Ovary (tissue), 9 donors: Measurements from ENCODE around the gene MYADML2. TPM values are rescaled to one million over a fixed set of nuclear protein-coding genes. Genes with fewer than 3 reads are reported as not detected.

Experiments used
- DNase-seq, 5 donors: peaks; one replicate each; pipeline ENCODE4 v3.0.0-alpha.2; 2019 to 2020
- H3K27ac ChIP-seq, 2 donors: fragments of 200-600 bp; one replicate each; pipeline versions ENCODE4 v1.5.1 to v1.8.0; 2019 to 2022
- H3K27me3 ChIP-seq: fragments of 200-600 bp; one replicate; pipeline ENCODE4 v1.8.0; 2022
- H3K36me3 ChIP-seq: fragments of 200-600 bp; sonication (generic); one replicate; pipeline ENCODE4 v1.5.1; 2019
- H3K4me1 ChIP-seq: one replicate; pipeline ENCODE4 v1.8.1; 2013; ENCODE audit warnings: mild to moderate bottlenecking, moderate library complexity; ENCODE audit not compliant: insufficient read depth
- H3K4me3 ChIP-seq: fragments of 200-600 bp; sonication (generic); one replicate; pipeline ENCODE4 v1.5.1; 2017
- H3K9me3 ChIP-seq, 2 donors: fragments of 200-600 bp in 1 of 2; sonication (generic) in 1 of 2; one replicate each; pipeline versions ENCODE4 v1.5.1 to v1.8.1; 2013 to 2019; ENCODE audit warnings: mild to moderate bottlenecking in 1 of 2, moderate library complexity in 1 of 2
- EP300 ChIP-seq: sonication (generic); formaldehyde crosslinking; IDR thresholded peaks from one replicate; pipeline ENCODE4 v1.6.1; 2017; ENCODE audit warnings: antibody characterized with exemption
- POLR2A ChIP-seq: fragments of 450-650 bp; IDR thresholded peaks from one replicate; pipeline ENCODE4 v1.6.1; 2017; ENCODE audit warnings: antibody characterized with exemption, mild to moderate bottlenecking, moderate library complexity
- WGBS, 3 donors: extraction: QIAGEN DNeasy Blood & Tissue Kit in 1 of 3; methylation state at CpG; one replicate each; pipeline versions ENCODE4 v1.1.5 to v1.1.7; 2013 to 2017; 5-methylcytosine and 5-hydroxymethylcytosine counted together
- intact Hi-C, 4 donors: fragments of 100-400 bp; cut with DNase I; formaldehyde crosslinking; loops; one replicate each; pipeline versions ENCODE4 v1.11.0 to v1.15.1; 2022 to 2023
- polyA plus RNA-seq, 2 donors: library from polyadenylated mRNA; stranded (reverse); fragments of 200-250 nt in 1 of 2; fragments of 350-450 nt in 1 of 2; fragmentation: Illumina TruSeq in 1 of 2; extraction: RNeasy Lipid Tissue Mini Kit (QIAGEN cat#74804) in 1 of 2; gene quantifications; one replicate each; pipeline ENCODE4 v1.2.3, GENCODE V29; 2013 to 2014
- total RNA-seq, 7 donors: library from RNA; depleted of rRNA in 2 of 7; stranded (reverse); fragments of >200 nt in 2 of 7; fragmentation: NEBNext Ultra II Directional in 3 of 7; extraction: Animal tissue kit (Norgen Biotek cat#: 25700) in 3 of 7; gene quantifications; one replicate each; pipeline versions ENCODE4 v1.1.0 to v1.2.4, GENCODE V29; 2016 to 2023
- TF ChIP-seq, protein P1 (sequence below), 3 donors: fragments of 450-650 bp in 2 of 3; fragments of 200-600 bp in 1 of 3; IDR thresholded peaks; one replicate each; pipeline versions ENCODE4 v1.5.1 to v1.8.0; 2016 to 2022; ENCODE audit warnings: antibody characterized with exemption in 3 of 3, mild to moderate bottlenecking in 1 of 3
- donor health status: DM: no; HTN: no; CAD: no; lungs with moderate emphysema.
- donor health status: DM: no; HTN: no; CAD: no.
- donor health status: Bipolar disorder and iron deficiency.
- donor health status: DM: yes; HTN: yes; CAD: no.
- donor health status: DM: no; HTN: no; CAD: no.
- donor health status: DM: yes; HTN: yes; CAD: no.

Gene MYADML2
- total and polyA plus RNA-seq, 9 donors, result not detected

DNA sequence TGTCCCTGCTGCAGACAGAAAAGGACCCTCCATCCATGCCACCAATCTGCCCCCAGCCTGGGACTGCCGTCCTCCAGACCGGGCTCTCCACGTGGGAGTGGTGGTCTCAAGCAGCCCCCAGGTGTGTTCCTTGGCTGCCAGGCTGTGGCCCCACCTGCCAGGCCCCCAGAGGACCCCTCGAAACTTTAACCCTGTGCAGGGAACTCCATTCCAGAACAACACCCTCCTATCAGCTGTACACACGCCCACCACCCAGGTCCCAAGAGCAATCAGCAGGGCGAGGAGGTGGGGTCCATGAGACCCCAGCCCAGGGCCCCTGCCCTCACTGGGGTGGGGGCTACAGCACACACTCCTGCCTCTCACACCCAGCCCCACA, 11.3 kb downstream of the MYADML2 start:
- WGBS, 3 donors, result 81 to 83% (median 81%) methylated on average over 6 of the region's 6 CpGs
- intact Hi-C loops, result no loop called here
- peaks cover 6% of the 10 kb centered on the region for H3K4me1 ChIP-seq

DNA sequence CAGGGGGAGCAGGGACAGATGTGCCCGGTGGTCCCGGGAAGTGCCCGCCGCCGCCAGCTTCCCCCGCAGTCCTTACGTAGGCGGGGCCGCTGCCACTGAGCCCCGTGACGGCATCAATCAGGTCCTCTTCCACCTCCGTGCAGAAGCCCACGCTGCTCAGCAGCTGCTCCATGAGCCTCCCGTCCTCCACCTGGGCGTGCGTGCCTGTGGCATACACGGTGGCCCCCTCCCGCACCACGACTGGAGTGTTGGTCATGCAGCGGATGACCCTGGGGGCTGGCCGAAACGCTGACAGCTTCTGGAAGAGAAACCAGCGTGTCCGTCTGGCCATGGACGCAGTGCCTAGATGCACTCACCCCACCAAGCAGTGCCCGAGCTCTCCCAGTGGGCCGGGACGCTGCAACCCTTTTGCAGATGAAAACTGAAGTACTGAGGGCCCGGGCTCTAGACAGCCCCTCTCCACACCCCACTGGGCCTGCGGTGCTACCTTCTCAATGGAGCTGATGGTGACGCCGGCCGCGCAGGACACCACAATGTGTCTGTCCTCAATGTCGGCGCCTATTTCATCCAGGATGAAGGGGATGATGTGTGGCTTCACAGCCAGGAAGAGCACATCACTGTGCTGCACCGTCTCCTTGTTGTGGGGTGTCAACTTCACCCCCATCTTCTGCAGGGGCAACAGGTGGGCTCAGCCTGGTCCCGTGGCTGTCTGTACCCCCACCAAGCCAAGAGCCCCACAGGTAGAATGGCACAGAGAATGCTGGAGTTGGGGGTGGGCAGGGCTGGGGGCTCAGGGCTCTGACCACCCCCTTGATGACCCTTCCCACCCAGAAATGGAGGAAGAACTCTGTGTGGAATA, 12.0 kb downstream of the MYADML2 start:
- Histone ChIP-seq H3K27me3 (no peaks in the 10 kb centered on the region), H3K4me3 (no peak overlapping the region), H3K36me3 (no peaks in the 10 kb centered on the region), H3K4me1 (peaks cover 4% of the 10 kb centered on the region), H3K27ac (no peak overlapping the region), H3K9me3 (no peaks in the 10 kb centered on the region)
- intact Hi-C loops, result no loop called here
- DNase-seq, result peak in 2 of 5 donors; percentile 21 to 26
- WGBS, 3 donors, result 85 to 89% (median 87%) methylated on average over 38 of the region's 38 CpGs
- no peak for TF ChIP-seq POLR2A

More for the DNA sequence above, 11.3 kb downstream of the MYADML2 start:
- H3K9me3 ChIP-seq, result no peaks in the 10 kb centered on the region
- no peaks in the 10 kb centered on the region for H3K27me3 ChIP-seq
- TF ChIP-seq EP300, result no peak
- no peak for TF ChIP-seq POLR2A
- TF ChIP-seq, protein P1, sequence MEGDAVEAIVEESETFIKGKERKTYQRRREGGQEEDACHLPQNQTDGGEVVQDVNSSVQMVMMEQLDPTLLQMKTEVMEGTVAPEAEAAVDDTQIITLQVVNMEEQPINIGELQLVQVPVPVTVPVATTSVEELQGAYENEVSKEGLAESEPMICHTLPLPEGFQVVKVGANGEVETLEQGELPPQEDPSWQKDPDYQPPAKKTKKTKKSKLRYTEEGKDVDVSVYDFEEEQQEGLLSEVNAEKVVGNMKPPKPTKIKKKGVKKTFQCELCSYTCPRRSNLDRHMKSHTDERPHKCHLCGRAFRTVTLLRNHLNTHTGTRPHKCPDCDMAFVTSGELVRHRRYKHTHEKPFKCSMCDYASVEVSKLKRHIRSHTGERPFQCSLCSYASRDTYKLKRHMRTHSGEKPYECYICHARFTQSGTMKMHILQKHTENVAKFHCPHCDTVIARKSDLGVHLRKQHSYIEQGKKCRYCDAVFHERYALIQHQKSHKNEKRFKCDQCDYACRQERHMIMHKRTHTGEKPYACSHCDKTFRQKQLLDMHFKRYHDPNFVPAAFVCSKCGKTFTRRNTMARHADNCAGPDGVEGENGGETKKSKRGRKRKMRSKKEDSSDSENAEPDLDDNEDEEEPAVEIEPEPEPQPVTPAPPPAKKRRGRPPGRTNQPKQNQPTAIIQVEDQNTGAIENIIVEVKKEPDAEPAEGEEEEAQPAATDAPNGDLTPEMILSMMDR (IDR thresholded peaks at IDR 0.05), result no peak
- no peaks in the 10 kb centered on the region for H3K36me3 ChIP-seq
- H3K27ac ChIP-seq, result no peak overlapping the region
- DNase-seq, result peak in 2 of 5 donors; percentile 17 to 29
- no peak overlapping the region for H3K4me3 ChIP-seq

DNA sequence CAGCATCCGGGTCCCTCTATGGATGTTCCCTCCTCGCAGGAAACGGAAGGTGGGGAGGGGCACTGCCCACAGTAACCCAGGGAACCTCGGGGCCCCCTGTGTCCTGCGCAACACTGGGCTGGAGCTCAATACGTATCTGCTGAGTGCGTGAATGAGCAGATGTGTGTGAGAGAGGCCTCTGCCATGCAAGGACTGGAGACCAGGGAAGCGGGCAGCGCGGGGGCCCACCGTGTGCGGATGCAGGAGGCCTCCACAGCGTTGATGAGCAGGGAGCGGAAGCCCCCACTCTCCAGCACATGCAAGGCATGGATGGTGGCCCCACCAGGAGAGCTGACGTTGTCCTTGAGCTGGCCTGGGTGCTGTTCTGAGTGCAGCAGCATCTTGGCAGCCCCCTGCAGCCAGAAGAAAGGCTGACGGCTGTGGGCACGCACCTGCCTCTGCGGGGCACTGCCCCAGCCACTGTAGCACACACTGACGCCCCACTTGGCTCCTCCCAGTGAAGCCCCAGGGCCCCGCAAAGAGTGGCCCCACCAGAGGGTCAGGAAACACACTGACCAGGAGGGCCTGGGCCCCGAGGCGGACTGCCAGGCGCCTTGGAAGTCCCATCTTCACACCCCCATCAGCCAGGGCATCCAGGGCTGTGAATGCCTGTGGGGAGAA, 12.8 kb downstream of the MYADML2 start:
- 81 to 85% (median 82%) methylated on average over 17 to 23 of the region's 23 CpGs for WGBS, 3 donors
- Histone ChIP-seq H3K27me3 (no peaks in the 10 kb centered on the region), H3K4me3 (no peak overlapping the region), H3K9me3 (no peaks in the 10 kb centered on the region), H3K27ac (no peak overlapping the region), H3K36me3 (no peaks in the 10 kb centered on the region), H3K4me1 (peaks cover 4% of the 10 kb centered on the region)
- no peak for TF ChIP-seq EP300
- peak in 2 of 5 donors; percentile 20 to 21 for DNase-seq
- intact Hi-C loops, result no loop called here

DNA sequence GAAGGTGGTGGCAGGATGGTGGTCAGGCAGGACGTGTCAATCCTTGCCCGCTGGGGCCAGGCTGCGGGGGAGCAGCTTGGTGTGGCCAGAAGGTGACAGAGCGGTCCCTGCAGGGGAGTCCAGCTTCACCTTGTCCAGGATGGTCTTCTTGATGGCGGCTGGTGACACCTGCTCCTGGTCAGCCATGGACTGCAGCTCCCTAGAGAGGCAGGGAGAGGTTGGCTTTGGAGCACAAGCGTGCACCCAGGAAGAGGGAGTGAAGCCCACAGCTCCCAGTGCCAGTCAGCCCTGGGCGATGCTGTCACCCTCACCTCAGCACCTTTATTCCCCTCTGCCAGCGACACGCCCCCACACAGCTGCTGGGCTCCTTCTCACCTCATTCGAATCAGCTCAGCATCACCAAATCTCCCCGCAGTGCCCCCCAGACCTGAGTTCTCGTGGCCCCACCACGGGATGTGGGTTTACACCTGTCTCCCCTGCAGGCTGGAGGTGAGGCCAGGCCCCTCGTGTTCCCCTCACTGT, 13.8 kb downstream of the MYADML2 start:
- Histone ChIP-seq H3K27ac (no peak overlapping the region), H3K4me1 (peaks cover 6% of the 10 kb centered on the region), H3K9me3 (no peaks in the 10 kb centered on the region), H3K27me3 (no peaks in the 10 kb centered on the region), H3K36me3 (no peaks in the 10 kb centered on the region), H3K4me3 (no peak overlapping the region)
- WGBS, 3 donors, result 84 to 86% (median 84%) methylated on average over 13 to 14 of the region's 14 CpGs
- intact Hi-C loops, result no loop called here
- TF ChIP-seq, protein P1 (IDR thresholded peaks at IDR 0.05), result no peak
- TF ChIP-seq EP300 (no peak), POLR2A (no peak)
- DNase-seq, result peak in 2 of 5 donors; percentile 17 to 19

DNA sequence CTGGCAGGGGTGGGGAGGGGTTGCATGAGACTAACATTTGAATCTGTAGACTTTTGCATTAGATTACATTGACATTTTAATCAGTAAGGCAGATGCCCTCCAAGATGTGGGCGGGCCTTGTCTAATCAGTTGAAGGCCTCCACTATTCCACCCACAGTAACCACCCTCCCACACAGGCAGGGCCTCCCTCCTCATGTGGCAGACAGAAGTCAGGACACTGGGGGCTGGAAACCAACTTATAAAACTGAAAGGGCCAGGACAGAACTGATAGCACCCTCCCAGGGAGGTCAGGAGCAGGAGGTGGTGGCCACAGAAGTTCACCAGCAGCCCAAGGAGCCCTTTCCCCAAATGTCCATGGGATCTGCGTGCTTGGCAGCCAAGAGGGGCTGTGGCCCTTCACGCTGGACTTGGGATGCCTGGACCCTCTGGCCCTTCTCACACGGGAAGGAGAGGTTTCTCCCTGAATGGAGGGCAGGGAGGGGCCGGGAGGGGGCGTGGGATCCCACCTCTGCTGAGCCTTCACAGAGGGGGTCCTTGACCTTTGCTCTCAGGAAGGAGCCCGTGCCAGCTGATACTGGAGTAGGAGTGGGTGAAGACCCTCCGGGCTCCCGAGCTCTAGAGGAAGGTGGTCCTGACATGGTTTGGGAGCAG, 14.6 kb downstream of the MYADML2 start:
- Histone ChIP-seq H3K36me3 (no peaks in the 10 kb centered on the region), H3K4me3 (no peak overlapping the region), H3K27me3 (no peaks in the 10 kb centered on the region), H3K4me1 (peaks cover 9% of the 10 kb centered on the region), H3K9me3 (no peaks in the 10 kb centered on the region), H3K27ac (no peak overlapping the region)
- intact Hi-C loops, result no loop called here
- DNase-seq, result peak in 2 of 5 donors; percentile 26 to 40
- WGBS, 3 donors, result 58 to 68% (median 62%) methylated on average over 9 of the region's 9 CpGs
- TF ChIP-seq, protein P1 (IDR thresholded peaks at IDR 0.05), result no peak
- TF ChIP-seq EP300 (no peak), POLR2A (no peak)
